Astrocyte of the cerebellum (primary cell): Measurements from ENCODE around the gene EXOSC1.

Source experiments
- DNase-seq: peaks from one replicate; pipeline ENCODE4 v3.0.0-alpha.2; 2011; ENCODE audit warnings: low read depth
- H3K4me3 ChIP-seq: 2 replicates; pipeline ENCODE4 v1.5.1; 2011; ENCODE audit warnings: mild to moderate bottlenecking, low read depth, low read length, moderate library complexity
- in situ Hi-C: cut with HindIII; loops from 2 replicates; pipeline ENCODE4 v1.10.0; 2017; ENCODE audit warnings: low sequenced_read_pairs
- TF ChIP-seq, protein P1 (sequence below): IDR thresholded peaks from 2 replicates; pipeline ENCODE4 v1.5.1; 2012; ENCODE audit warnings: low read length, low read depth, moderate library complexity, mild to moderate bottlenecking; ENCODE audit errors: missing control alignments

EXOSC1 gene

DNA sequence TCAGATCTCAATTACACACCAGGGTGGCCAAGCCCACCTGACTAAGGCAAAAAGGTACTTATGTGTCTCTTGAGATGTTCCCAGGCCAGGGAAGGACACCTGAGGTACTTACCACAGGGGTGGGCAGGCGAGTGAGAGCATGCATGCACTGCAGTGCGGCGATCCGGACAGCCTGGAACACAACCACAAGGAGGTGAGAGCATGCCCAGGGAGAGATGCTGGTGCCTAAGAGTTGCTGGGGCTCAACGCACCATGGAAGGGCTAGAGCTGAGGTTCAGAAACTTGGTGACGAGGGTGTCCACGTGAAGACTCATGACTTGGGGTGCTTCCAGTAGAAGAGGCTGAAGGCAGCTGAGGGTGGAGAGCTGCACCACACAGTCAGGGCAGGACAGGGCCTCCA is 13.3 kb upstream of the EXOSC1 start:
- TF ChIP-seq, protein P1, sequence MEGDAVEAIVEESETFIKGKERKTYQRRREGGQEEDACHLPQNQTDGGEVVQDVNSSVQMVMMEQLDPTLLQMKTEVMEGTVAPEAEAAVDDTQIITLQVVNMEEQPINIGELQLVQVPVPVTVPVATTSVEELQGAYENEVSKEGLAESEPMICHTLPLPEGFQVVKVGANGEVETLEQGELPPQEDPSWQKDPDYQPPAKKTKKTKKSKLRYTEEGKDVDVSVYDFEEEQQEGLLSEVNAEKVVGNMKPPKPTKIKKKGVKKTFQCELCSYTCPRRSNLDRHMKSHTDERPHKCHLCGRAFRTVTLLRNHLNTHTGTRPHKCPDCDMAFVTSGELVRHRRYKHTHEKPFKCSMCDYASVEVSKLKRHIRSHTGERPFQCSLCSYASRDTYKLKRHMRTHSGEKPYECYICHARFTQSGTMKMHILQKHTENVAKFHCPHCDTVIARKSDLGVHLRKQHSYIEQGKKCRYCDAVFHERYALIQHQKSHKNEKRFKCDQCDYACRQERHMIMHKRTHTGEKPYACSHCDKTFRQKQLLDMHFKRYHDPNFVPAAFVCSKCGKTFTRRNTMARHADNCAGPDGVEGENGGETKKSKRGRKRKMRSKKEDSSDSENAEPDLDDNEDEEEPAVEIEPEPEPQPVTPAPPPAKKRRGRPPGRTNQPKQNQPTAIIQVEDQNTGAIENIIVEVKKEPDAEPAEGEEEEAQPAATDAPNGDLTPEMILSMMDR, result no peak

DNA sequence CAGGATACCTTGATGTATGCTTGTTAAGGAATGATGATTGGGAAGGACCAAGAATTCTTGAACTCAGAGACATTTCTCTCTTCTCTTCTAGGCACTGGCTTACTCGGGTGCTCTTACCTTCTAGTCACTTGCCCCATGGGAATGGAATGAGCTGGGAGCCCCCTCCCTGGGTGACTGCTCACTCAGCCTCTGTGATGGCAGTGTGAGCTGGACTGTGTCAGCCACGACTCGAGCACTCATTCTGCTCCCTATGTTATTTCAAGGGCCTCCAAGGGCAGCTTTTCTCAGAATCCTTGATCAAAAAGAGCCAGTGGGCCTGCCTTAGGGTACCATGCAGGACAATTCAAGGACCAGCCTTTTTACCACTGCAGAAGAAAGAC is 10.9 kb upstream of the EXOSC1 start:
- TF ChIP-seq, protein P1, result no peak
- H3K4me3 ChIP-seq, result no peak overlapping the region
- in situ Hi-C loops, result no loop called here
- no peak for DNase-seq

More for the DNA sequence above, 13.3 kb upstream of the EXOSC1 start:
- no peak for DNase-seq
- no peak overlapping the region for H3K4me3 ChIP-seq
- in situ Hi-C loops, result no loop called here

DNA sequence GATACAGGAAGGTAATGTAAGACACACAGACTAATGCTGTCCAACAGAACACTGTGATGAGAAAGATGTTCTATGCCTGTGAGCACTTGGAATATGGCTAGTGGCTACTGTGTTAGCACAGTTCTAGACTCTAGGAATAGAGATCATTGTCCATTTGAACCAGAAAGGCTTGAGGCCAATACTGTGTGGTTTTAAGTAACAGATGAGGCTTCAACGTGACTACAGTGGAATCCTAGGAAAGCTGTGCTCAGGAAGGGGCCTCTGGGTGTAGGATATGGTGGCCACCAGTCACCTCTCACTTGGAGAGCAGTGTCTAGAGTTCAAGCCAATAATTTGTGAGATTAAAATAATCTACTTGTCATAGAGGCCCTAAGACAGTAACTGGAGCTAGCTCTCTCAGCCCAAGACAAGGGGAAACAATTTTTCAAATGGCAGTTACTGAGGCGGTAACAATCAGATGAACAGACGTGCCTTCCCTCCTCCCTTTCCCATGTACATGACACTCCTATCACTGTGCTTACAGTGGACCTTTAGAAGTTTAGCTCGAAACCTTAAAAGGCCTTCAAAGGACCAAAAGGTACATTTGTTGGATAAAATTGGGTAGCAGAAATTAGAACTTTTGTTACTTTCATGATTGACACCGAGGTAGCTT is 10.4 kb upstream of the EXOSC1 start:
- TF ChIP-seq, protein P1, result no peak
- no peak overlapping the region for H3K4me3 ChIP-seq
- no peak for DNase-seq
- in situ Hi-C loops, result no loop called here

DNA sequence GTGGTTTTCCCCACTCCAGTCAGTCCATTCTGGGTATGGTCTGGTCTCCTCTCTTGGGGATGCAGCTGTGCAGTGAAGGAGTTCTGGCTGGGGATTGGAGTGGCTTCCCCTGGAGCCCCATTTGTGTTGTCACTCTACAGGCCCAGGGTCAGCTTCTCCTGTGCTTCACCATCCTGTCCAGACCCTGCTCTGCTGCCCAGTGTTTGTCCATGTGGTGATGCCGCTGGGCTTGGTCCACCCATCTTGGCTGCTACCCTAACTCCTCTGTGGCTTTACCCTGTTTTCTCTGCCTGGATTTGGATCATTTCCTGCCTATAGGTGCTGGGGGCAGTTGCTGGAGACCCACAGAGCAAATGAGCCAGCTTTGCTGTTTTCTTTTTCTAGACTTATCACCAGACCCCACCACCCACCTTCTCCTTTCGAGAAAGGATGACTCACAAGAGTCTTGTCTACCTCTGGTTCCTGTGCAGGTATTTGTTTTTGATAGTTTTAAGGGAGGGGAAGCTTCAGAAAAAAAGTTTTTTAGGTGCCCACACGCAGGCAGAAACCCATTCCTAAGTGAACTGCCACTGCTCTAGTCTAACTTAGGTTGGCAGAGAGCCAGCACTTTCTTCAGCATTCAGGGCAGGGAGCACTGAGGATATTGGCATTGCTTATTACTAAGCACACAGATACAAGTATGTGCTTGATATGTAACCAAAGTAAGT is 8.7 kb upstream of the EXOSC1 start:
- TF ChIP-seq, protein P1, result no peak
- H3K4me3 ChIP-seq, result no peak overlapping the region
- in situ Hi-C loops, result no loop called here
- DNase-seq, result no peak

DNA sequence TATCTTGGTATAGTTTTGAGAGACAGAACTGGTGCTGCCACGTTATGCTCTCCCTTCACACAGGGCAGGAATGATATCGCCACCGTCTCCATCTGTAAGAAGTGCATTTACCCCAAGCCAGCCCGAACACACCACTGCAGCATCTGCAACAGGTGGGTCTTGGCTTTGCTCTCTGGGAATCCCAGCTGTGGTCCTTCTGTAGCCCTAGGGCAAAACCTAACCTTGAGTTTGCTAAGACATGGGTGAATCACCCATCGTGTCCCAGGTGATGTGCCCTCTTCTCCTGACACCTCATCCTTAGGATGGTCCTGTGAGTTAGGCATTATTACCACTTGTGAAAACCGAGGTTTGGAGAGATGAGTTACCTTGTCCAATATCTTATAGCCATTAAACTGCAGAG is 6.5 kb upstream of the EXOSC1 start:
- no peak overlapping the region for H3K4me3 ChIP-seq
- in situ Hi-C loops, result no loop called here
- TF ChIP-seq, protein P1, result no peak
- no peak for DNase-seq

DNA sequence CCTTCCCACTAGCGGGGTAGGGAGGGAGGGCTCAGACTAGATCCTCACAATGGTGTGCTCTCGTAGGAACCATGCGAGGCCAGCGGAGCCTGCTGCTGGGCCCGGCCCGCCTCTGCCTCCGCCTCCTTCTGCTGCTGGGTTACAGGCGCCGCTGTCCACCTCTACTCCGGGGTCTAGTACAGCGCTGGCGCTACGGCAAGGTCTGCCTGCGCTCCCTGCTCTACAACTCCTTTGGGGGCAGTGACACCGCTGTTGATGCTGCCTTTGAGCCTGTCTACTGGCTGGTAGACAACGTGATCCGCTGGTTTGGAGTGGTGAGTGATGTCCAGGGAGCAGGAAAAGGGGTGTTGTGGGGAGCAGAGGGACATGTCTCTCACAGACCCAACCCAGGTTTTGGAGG is 5.8 kb upstream of the EXOSC1 start:
- no peak for DNase-seq
- in situ Hi-C loops, result no loop called here
- TF ChIP-seq, protein P1, result no peak
- no peak overlapping the region for H3K4me3 ChIP-seq
